DOHH2 (cell line): ENCODE measurements around the gene CYB5A.
"Not testable (repeated sequence)": the region's sequence is repeated elsewhere in the genome, so short reads cannot be mapped to it uniquely, and the experiment has no call there.

Source experiments
- H3F3A ChIP-seq: fragments of 200-600 bp; sonication (generic), shearing (Covaris generic); 2 replicates; pipeline ENCODE4 v1.6.0; 2016; ENCODE audit warnings: antibody characterized with exemption, mild to moderate bottlenecking; ENCODE audit not compliant: control insufficient read depth, insufficient read depth
- H3K27ac ChIP-seq: fragments of 200-600 bp; sonication (generic); 2 replicates; pipeline ENCODE4 v1.5.1; 2014; ENCODE audit warnings: low read depth, mild to moderate bottlenecking, low read length, moderate library complexity
- H3K27me3 ChIP-seq: fragments of 200-600 bp; sonication (generic); 2 replicates; pipeline ENCODE4 v1.6.1; 2014; ENCODE audit warnings: mild to moderate bottlenecking, low read length, mixed read lengths; ENCODE audit not compliant: control insufficient read depth
- H3K36me3 ChIP-seq: fragments of 200-600 bp; sonication (generic); 2 replicates; pipeline ENCODE4 v1.6.1; 2014; ENCODE audit warnings: mild to moderate bottlenecking, low read length, moderate library complexity, mixed read lengths; ENCODE audit not compliant: control insufficient read depth
- H3K4me1 ChIP-seq: fragments of 200-600 bp; sonication (generic); 2 replicates; pipeline ENCODE4 v1.6.1; 2014; ENCODE audit warnings: mild to moderate bottlenecking, low read length, mixed read lengths; ENCODE audit not compliant: control insufficient read depth
- H3K4me2 ChIP-seq: fragments of 200-600 bp; sonication (generic); 2 replicates; pipeline ENCODE4 v1.6.0; 2014; ENCODE audit warnings: mild to moderate bottlenecking, low read length, moderate library complexity
- H3K4me3 ChIP-seq: fragments of 200-600 bp; sonication (generic); 2 replicates; pipeline ENCODE4 v1.5.1; 2014; ENCODE audit warnings: mild to moderate bottlenecking, low read length, mixed read lengths
- H3K79me2 ChIP-seq: fragments of 200-600 bp; sonication (generic); 2 replicates; pipeline ENCODE4 v1.6.1; 2014; ENCODE audit warnings: mild to moderate bottlenecking, low read length, mixed read lengths; ENCODE audit not compliant: control insufficient read depth
- H3K9me2 ChIP-seq: fragments of 200-600 bp; sonication (generic); replicated peaks from 2 replicates; pipeline ENCODE4 v1.6.1; 2014; ENCODE audit warnings: mild to moderate bottlenecking, low read length, mixed read lengths; ENCODE audit not compliant: control insufficient read depth
- H3K9me3 ChIP-seq: fragments of 200-600 bp; sonication (generic); 2 replicates; pipeline ENCODE4 v1.6.1; 2014; ENCODE audit warnings: antibody characterized with exemption, low read length, mixed read lengths; ENCODE audit not compliant: control insufficient read depth, insufficient read depth
- H4K20me1 ChIP-seq: fragments of 200-600 bp; sonication (generic); 2 replicates; pipeline ENCODE4 v1.6.0; 2014; ENCODE audit warnings: low read depth, mild to moderate bottlenecking, antibody characterized with exemption, low read length, moderate library complexity; ENCODE audit not compliant: control insufficient read depth, insufficient read depth
- CTCF ChIP-seq: fragments of 200-600 bp; sonication (generic); IDR thresholded peaks from one replicate; pipeline ENCODE4 v1.5.1; 2014; ENCODE audit warnings: antibody characterized with exemption, mild to moderate bottlenecking, low read depth, low read length; ENCODE audit not compliant: poor library complexity, severe bottlenecking
- EZH2phosphoT487 ChIP-seq: fragments of 200-600 bp; sonication (generic); IDR thresholded peaks from 2 replicates; pipeline ENCODE4 v1.6.1; 2017; ENCODE audit warnings: borderline replicate concordance, mild to moderate bottlenecking, antibody characterized with exemption, low read length, moderate library complexity, mixed read lengths

Gene CYB5A

GRCh38 chr18:74331404-74331803 lies 39.6 kb upstream of the CYB5A start:
- Histone ChIP-seq H3K36me3 (no peaks in the 10 kb centered on the region), H3K9me3 (peaks cover 3% of the 10 kb centered on the region; the same call in 1 of the 2 replicates), H3K79me2 (no peaks in the 10 kb centered on the region)

GRCh38 chr18:74329688-74330205 lies 38.0 kb upstream of the CYB5A start:
- no peaks in the 10 kb centered on the region for H3K27me3 ChIP-seq
- no peaks in the 10 kb centered on the region for H3K36me3 ChIP-seq
- no peak for TF ChIP-seq CTCF
- TF ChIP-seq EZH2phosphoT487, result no peak
- H3K79me2 ChIP-seq, result no peaks in the 10 kb centered on the region
- peaks cover 11% of the 10 kb centered on the region for H3K4me1 ChIP-seq
- no peak overlapping the region for H3K27ac ChIP-seq
- no peaks in the 10 kb centered on the region for H4K20me1 ChIP-seq
- no peaks in the 10 kb centered on the region for H3K9me2 ChIP-seq
- peaks cover 3% of the 10 kb centered on the region; the same call in 1 of the 2 replicates for H3K9me3 ChIP-seq
- no peaks in the 10 kb centered on the region for H3F3A ChIP-seq
- H3K4me3 ChIP-seq, result no peak overlapping the region
- no peak overlapping the region for H3K4me2 ChIP-seq

More at GRCh38 chr18:74331404-74331803, 39.6 kb upstream of the CYB5A start:
- Histone ChIP-seq H3K9me2 (no peaks in the 10 kb centered on the region), H3K4me3 (no peak overlapping the region), H3K27ac (no peak overlapping the region), H3K4me1 (peaks cover 14% of the 10 kb centered on the region), H4K20me1 (no peaks in the 10 kb centered on the region), H3K27me3 (no peaks in the 10 kb centered on the region), H3K4me2 (no peak overlapping the region), H3F3A (no peaks in the 10 kb centered on the region)
- TF ChIP-seq CTCF (peak; percentile 32), EZH2phosphoT487 (no peak)

GRCh38 chr18:74328206-74328605 lies 36.4 kb upstream of the CYB5A start:
- no peaks in the 10 kb centered on the region for H3F3A ChIP-seq
- H3K27ac ChIP-seq, result no peak overlapping the region
- no peaks in the 10 kb centered on the region; the same call in 1 of the 2 replicates for H3K9me3 ChIP-seq
- no peak overlapping the region for H3K4me3 ChIP-seq
- H4K20me1 ChIP-seq, result no peaks in the 10 kb centered on the region
- peaks cover 1% of the 10 kb centered on the region; the same call in 1 of the 2 replicates for H3K27me3 ChIP-seq
- H3K4me2 ChIP-seq, result no peak overlapping the region
- H3K9me2 ChIP-seq, result no peaks in the 10 kb centered on the region
- H3K36me3 ChIP-seq, result no peaks in the 10 kb centered on the region
- H3K79me2 ChIP-seq, result no peaks in the 10 kb centered on the region
- no peak for TF ChIP-seq EZH2phosphoT487
- TF ChIP-seq CTCF, result no peak
- no peaks in the 10 kb centered on the region for H3K4me1 ChIP-seq

GRCh38 chr18:74326791-74327190 lies 35.0 kb upstream of the CYB5A start:
- not testable (repeated sequence) for H3K9me2 ChIP-seq, H3K79me2 ChIP-seq, H3K27me3 ChIP-seq, H3K36me3 ChIP-seq, H3K4me2 ChIP-seq, H3K4me1 ChIP-seq, H3K27ac ChIP-seq, H3K9me3 ChIP-seq, H4K20me1 ChIP-seq, H3K4me3 ChIP-seq, H3F3A ChIP-seq
